ENCODE measurements around the gene PLXNA4. TPM values are rescaled to one million over a fixed set of nuclear protein-coding genes. Genes with fewer than 3 reads are reported as not detected.

PLXNA4 gene
- total RNA-seq, 1 donor from 2014 or later = 3.3 TPM

DNA sequence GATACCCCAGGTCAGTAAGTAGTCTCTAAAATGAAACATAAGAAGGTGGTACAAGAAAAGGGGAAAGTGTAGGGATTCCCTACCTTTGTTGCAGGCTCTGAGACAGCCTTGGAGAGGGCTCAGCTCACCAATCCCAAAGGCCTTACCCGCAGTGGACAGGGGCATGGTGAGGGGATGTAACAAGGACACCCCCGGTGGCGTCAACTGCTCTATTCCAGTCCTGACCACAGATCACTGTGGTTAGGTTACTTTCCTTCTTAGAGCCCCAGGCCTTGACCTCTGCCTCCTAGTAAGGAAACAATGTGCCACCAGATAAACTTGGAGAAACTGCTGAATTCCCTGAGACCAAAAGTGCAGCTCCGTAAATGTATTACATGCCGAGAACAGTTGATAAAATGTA lies 17.5 kb downstream of the PLXNA4 start:
- Histone ChIP-seq H3K79me2 (ENCODE audit: insufficient read depth, low read length) (no peaks in the 10 kb centered on the region), H3K9ac (ENCODE audit: low read length) (no peak overlapping the region), H4K20me1 (ENCODE audit: insufficient read depth, low read length) (no peaks in the 10 kb centered on the region), H3K4me2 (ENCODE audit: low read length) (no peak overlapping the region), H3K36me3 (ENCODE audit: insufficient read depth, low read length) (no peaks in the 10 kb centered on the region), H3K4me3 (ENCODE audit: insufficient read depth, low read depth, low read length) (no peak overlapping the region), H3K9me3 (ENCODE audit: insufficient read depth, low read depth, low read length) (no peaks in the 10 kb centered on the region), H2AFZ (ENCODE audit: low read depth, low read length) (no peak overlapping the region), H3K4me1 (ENCODE audit: insufficient read depth, low read length) (no peaks in the 10 kb centered on the region), H3K27me3 (ENCODE audit: insufficient read depth, low read length) (no peaks in the 10 kb centered on the region), H3K27ac (ENCODE audit: low read depth, low read length) (no peak overlapping the region)
- H3K27me3 Mint-ChIP-seq (ENCODE audit: low read depth, unreplicated experiment) = peaks cover 42% of the 10 kb centered on the region
- DNase-seq (ENCODE audit: low read depth) (no peak), FAIRE-seq (no peak)
- H3K27ac Mint-ChIP-seq (ENCODE audit: unreplicated experiment) = no peak overlapping the region
- TF ChIP-seq, protein P1, sequence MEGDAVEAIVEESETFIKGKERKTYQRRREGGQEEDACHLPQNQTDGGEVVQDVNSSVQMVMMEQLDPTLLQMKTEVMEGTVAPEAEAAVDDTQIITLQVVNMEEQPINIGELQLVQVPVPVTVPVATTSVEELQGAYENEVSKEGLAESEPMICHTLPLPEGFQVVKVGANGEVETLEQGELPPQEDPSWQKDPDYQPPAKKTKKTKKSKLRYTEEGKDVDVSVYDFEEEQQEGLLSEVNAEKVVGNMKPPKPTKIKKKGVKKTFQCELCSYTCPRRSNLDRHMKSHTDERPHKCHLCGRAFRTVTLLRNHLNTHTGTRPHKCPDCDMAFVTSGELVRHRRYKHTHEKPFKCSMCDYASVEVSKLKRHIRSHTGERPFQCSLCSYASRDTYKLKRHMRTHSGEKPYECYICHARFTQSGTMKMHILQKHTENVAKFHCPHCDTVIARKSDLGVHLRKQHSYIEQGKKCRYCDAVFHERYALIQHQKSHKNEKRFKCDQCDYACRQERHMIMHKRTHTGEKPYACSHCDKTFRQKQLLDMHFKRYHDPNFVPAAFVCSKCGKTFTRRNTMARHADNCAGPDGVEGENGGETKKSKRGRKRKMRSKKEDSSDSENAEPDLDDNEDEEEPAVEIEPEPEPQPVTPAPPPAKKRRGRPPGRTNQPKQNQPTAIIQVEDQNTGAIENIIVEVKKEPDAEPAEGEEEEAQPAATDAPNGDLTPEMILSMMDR (IDR thresholded peaks at IDR 0.05; ENCODE audit: insufficient read depth, low read depth, low read length) = no peak
- TF ChIP-seq EZH2 (IDR thresholded peaks at IDR 0.05; ENCODE audit: insufficient read depth, low read length) = no peak
- H3K9me3 Mint-ChIP-seq (ENCODE audit: unreplicated experiment) = peaks cover 12% of the 10 kb centered on the region
- peaks cover 4% of the 10 kb centered on the region for H3K4me1 Mint-ChIP-seq (ENCODE audit: low read depth, unreplicated experiment)
- H3K36me3 Mint-ChIP-seq (ENCODE audit: low read depth, unreplicated experiment) = peaks cover 4% of the 10 kb centered on the region
- H3K4me3 Mint-ChIP-seq (ENCODE audit: unreplicated experiment) = no peak overlapping the region

DNA sequence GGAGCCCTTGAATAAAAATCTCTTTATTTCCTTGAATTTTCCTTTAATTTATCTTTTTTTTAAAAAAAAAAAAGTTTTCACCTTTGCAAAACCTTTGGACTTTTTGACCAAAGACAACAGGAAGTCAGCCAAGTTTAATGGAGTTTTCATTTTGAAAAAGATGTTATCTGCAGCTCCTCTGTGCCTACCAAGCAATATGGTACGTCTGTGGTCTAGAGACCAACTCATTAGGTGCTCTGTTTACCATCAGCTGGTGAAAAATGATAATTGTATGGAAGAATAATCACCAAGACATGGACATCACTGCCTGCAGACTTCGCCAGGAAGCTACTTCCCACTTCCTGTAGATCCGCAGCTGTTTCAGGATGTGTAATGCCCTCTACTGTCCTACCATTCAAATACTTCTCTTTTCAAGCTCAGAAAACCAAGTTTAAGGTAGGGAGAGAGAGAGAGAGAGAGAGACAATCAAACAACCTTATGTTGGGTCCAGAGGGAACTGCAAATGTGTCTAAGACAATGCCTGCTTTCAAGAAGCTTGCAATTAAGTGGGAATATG lies 18.7 kb downstream of the PLXNA4 start:
- H3K4me1 Mint-ChIP-seq (ENCODE audit: low read depth, unreplicated experiment) = peaks cover 4% of the 10 kb centered on the region
- H3K36me3 Mint-ChIP-seq (ENCODE audit: low read depth, unreplicated experiment) = peaks cover 4% of the 10 kb centered on the region
- peak; percentile 39 for DNase-seq (ENCODE audit: low read depth)
- Histone ChIP-seq H3K27me3 (ENCODE audit: insufficient read depth, low read length) (no peaks in the 10 kb centered on the region), H4K20me1 (ENCODE audit: insufficient read depth, low read length) (no peaks in the 10 kb centered on the region), H3K4me1 (ENCODE audit: insufficient read depth, low read length) (no peaks in the 10 kb centered on the region), H3K36me3 (ENCODE audit: insufficient read depth, low read length) (no peaks in the 10 kb centered on the region), H3K9ac (ENCODE audit: low read length) (no peak overlapping the region), H3K27ac (ENCODE audit: low read depth, low read length) (no peak overlapping the region), H2AFZ (ENCODE audit: low read depth, low read length) (no peak overlapping the region), H3K4me3 (ENCODE audit: insufficient read depth, low read depth, low read length) (no peak overlapping the region), H3K4me2 (ENCODE audit: low read length) (no peak overlapping the region), H3K9me3 (ENCODE audit: insufficient read depth, low read depth, low read length) (no peaks in the 10 kb centered on the region), H3K79me2 (ENCODE audit: insufficient read depth, low read length) (no peaks in the 10 kb centered on the region)
- no peak overlapping the region for H3K27ac Mint-ChIP-seq (ENCODE audit: unreplicated experiment)
- peaks cover 54% of the 10 kb centered on the region for H3K27me3 Mint-ChIP-seq (ENCODE audit: low read depth, unreplicated experiment)
- peaks cover 14% of the 10 kb centered on the region for H3K9me3 Mint-ChIP-seq (ENCODE audit: unreplicated experiment)
- TF ChIP-seq, protein P1 (IDR thresholded peaks at IDR 0.05; ENCODE audit: insufficient read depth, low read depth, low read length) = no peak
- no peak for TF ChIP-seq EZH2 (IDR thresholded peaks at IDR 0.05; ENCODE audit: insufficient read depth, low read length)
- no peak for FAIRE-seq
- no peak overlapping the region for H3K4me3 Mint-ChIP-seq (ENCODE audit: unreplicated experiment)

DNA sequence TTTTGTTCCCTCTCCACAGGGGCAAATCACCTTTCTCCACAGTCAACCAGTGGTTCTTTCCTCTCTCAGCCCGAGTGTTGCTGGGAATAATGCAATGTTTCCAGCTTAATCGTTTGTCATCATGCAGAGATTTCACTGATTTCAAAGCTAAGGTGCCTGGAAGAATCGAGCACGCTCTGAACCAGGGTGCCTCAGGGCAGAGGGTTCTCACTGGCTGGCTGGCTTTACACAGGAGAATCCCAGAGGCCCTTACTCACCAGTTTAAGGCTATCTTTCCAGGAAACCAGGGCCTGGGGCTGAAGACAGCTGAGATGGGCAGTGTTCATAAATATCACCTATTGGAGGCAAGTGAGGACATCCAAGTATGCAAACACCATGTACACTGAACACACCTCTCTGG lies 21.8 kb downstream of the PLXNA4 start:
- FAIRE-seq (no peak), DNase-seq (ENCODE audit: low read depth) (no peak)
- H3K9ac ChIP-seq (ENCODE audit: low read length) = no peak overlapping the region
- Mint-ChIP-seq H3K4me3 (ENCODE audit: unreplicated experiment) (no peak overlapping the region), H3K9me3 (ENCODE audit: unreplicated experiment) (peaks cover 26% of the 10 kb centered on the region), H3K27me3 (ENCODE audit: low read depth, unreplicated experiment) (peaks cover 48% of the 10 kb centered on the region), H3K27ac (ENCODE audit: unreplicated experiment) (no peak overlapping the region), H3K4me1 (ENCODE audit: low read depth, unreplicated experiment) (peaks cover 4% of the 10 kb centered on the region), H3K36me3 (ENCODE audit: low read depth, unreplicated experiment) (peaks cover 5% of the 10 kb centered on the region)
- H3K4me1 ChIP-seq (ENCODE audit: insufficient read depth, low read length) = peaks cover 1% of the 10 kb centered on the region
- H3K4me3 ChIP-seq (ENCODE audit: insufficient read depth, low read depth, low read length) = no peak overlapping the region
- H3K27ac ChIP-seq (ENCODE audit: low read depth, low read length) = no peak overlapping the region
- H3K36me3 ChIP-seq (ENCODE audit: insufficient read depth, low read length) = no peaks in the 10 kb centered on the region
- no peaks in the 10 kb centered on the region for H3K79me2 ChIP-seq (ENCODE audit: insufficient read depth, low read length)
- no peaks in the 10 kb centered on the region for H4K20me1 ChIP-seq (ENCODE audit: insufficient read depth, low read length)
- H3K9me3 ChIP-seq (ENCODE audit: insufficient read depth, low read depth, low read length) = peaks cover 9% of the 10 kb centered on the region
- no peak overlapping the region for H3K4me2 ChIP-seq (ENCODE audit: low read length)
- H2AFZ ChIP-seq (ENCODE audit: low read depth, low read length) = no peak overlapping the region
- H3K27me3 ChIP-seq (ENCODE audit: insufficient read depth, low read length) = no peaks in the 10 kb centered on the region
- TF ChIP-seq, protein P1 (IDR thresholded peaks at IDR 0.05; ENCODE audit: insufficient read depth, low read depth, low read length) = no peak
- no peak for TF ChIP-seq EZH2 (IDR thresholded peaks at IDR 0.05; ENCODE audit: insufficient read depth, low read length)

Data from astrocyte (in vitro differentiated cells and primary cell).